GM21515 (cell line): ENCODE measurements around the gene CEP112.
"Not testable (repeated sequence)": the region's sequence is repeated elsewhere in the genome, so short reads cannot be mapped to it uniquely, and the experiment has no call there.

ENCODE experiments used
- ATAC-seq: cut with Tn5 transposase; IDR thresholded peaks from one replicate; pipeline ENCODE4 v1.9.1; 2021; ENCODE audit not compliant: unreplicated experiment

Gene CEP112

GRCh38 chr17:65698381-65699061 lies 493.4 kb downstream of the CEP112 start:
- ATAC-seq = no peak

GRCh38 chr17:65697661-65698060 lies 494.3 kb downstream of the CEP112 start:
- ATAC-seq = no peak

- ATAC-seq = no peak
These were observed 495.1 kb downstream of the CEP112 start for GRCh38 chr17:65696739-65697394.

GRCh38 chr17:65694601-65695000 lies 497.3 kb downstream of the CEP112 start:
- no peak for ATAC-seq

- no peak for ATAC-seq
These were observed 501.2 kb downstream of the CEP112 start for GRCh38 chr17:65690626-65691310.

- no peak for ATAC-seq
These were observed 503.6 kb downstream of the CEP112 start for GRCh38 chr17:65688307-65688706.

- no peak for ATAC-seq
These were observed 506.8 kb downstream of the CEP112 start for GRCh38 chr17:65685110-65685509.

GRCh38 chr17:65684631-65685030 lies 507.3 kb downstream of the CEP112 start:
- no peak for ATAC-seq

- no peak for ATAC-seq
These were observed 508.5 kb downstream of the CEP112 start for GRCh38 chr17:65683428-65683827.

- not testable (repeated sequence) for ATAC-seq
These were observed 510.2 kb downstream of the CEP112 start for GRCh38 chr17:65681763-65682162.

- no peak for ATAC-seq
These were observed 512.6 kb downstream of the CEP112 start for GRCh38 chr17:65679165-65679845.

- no peak for ATAC-seq
These were observed 513.4 kb downstream of the CEP112 start for GRCh38 chr17:65678546-65678945.

- no peak for ATAC-seq
These were observed 514.0 kb downstream of the CEP112 start for GRCh38 chr17:65677932-65678331.

- ATAC-seq = no peak
These were observed 517.5 kb downstream of the CEP112 start for GRCh38 chr17:65674246-65675045.

GRCh38 chr17:65670667-65671371 lies 521.1 kb downstream of the CEP112 start:
- ATAC-seq = no peak

GRCh38 chr17:65668211-65668610 lies 523.7 kb downstream of the CEP112 start:
- ATAC-seq = no peak

GRCh38 chr17:65667656-65668055 lies 524.3 kb downstream of the CEP112 start:
- no peak for ATAC-seq

GRCh38 chr17:65666876-65667321 lies 525.0 kb downstream of the CEP112 start:
- no peak for ATAC-seq

GRCh38 chr17:65665966-65666365 lies 526.0 kb downstream of the CEP112 start:
- no peak for ATAC-seq

GRCh38 chr17:65664696-65665095 lies 527.2 kb downstream of the CEP112 start:
- ATAC-seq = no peak
